Heart left ventricle (tissue), 13 donors: ENCODE data around the gene FBN1.

Experiments used
- CTCF ChIP-seq, 12 donors: fragments of 200-600 bp; sonication (generic) in 4 of 12; IDR thresholded peaks; one replicate each; pipeline versions ENCODE4 v1.5.0 to v1.8.0; 2018 to 2022; ENCODE audit warnings: antibody characterized with exemption in 12 of 12, mild to moderate bottlenecking in 5 of 12
- POLR2A ChIP-seq, 2 donors: fragments of 450-650 bp; IDR thresholded peaks; one replicate each; pipeline ENCODE4 v1.6.1; 2017; ENCODE audit warnings: antibody characterized with exemption in 2 of 2, mild to moderate bottlenecking in 2 of 2, moderate library complexity in 2 of 2
- donor health status: ischemic (EF 13 %, LVEDD 7.1; RV severe dilation, severe dysfunction).
- donor health status: DM: no; HTN: yes; CAD: no.
- donor health status: DM: no; HTN: no; CAD: no.
- donor health status: ischemic (EF 25% LVEDD 6.9; RV normal size, moderate dysfunction).
- donor health status: ischemic (EF 25% LVEDD 5.7; RV mildly dilated, moderate dysfunction).
- donor health status: ischemic (EF 35%, LVEDD 5.7; RV mildly dilated, moderate dysfunction).
- donor health status: nonischemic (EF 11% LVEDD 7.7; RV severe dilation, severe dysfunction).
- donor health status: DM: yes; HTN: yes; CAD: no.
- donor health status: PGD.
- donor health status: ischemic (EF 29% LVEDD 5.4; RV normal size, mild dysfunction).
- donor health status: nonischemic (EF 23%, LVEDD 6.1; RV moderate dilation, normal function).

GRCh38 chr15:48570822-48571221 lies 74.7 kb downstream of the FBN1 start:
- no peak for TF ChIP-seq CTCF (IDR thresholded peaks at IDR 0.05)
- no peak for TF ChIP-seq POLR2A (IDR thresholded peaks at IDR 0.05)
